ENCODE measurements around the gene POGK.
"Not testable (repeated sequence)": the region's sequence is repeated elsewhere in the genome, so short reads cannot be mapped to it uniquely, and the experiment has no call there.

The POGK gene

DNA sequence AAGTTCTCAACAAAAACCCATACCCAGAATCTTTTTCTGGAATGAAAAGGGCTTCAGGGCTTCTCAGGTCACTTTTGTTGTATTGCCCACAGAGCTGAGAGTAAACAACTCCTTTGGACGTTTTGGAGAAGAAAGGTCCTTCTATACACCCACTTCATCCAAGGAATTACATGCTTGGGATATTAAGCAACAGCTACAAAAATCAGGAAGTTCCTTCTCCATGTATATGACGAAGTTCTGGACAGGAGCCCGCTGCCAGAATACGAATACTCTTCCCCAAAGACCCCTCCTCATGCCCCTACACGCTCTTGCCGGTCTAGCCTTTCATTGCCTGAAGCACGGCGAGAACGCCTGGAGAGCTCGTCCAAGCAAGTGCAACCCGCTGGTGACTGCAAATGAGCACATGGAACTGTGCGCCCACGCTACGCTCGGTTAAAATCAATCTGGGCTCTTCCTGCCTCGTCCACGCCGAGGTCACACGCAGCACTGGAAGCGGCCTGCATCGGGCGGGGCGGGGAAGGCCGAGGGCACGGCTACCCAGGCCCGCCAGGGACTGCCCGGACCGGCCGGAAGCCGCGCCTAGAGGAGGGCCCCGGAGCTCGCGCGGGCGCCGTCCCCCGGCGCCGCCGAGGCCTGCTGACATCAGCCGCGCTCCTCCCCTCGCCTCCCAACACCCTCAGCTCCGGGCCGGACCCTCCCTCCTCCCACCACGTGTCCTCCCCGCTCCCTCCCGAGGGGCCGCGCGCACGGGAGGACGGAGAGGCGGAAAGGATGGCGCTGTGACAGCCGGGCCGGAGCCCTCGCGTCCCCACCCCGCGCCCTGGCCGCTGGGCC is at the start of gene POGK:
Gene POGK (plus strand): TSS at position 710 of the 834 bp plus-strand sequence. CDS start 1,482 bp downstream, outside the sequence.
- peak; percentile 89 for DNase-seq (ENCODE audit: low read depth)

GRCh38 chr1:166796620-166797236 is 42.5 kb upstream of the POGK start:
- no peak for DNase-seq (ENCODE audit: low read depth)

- no peak for DNase-seq (ENCODE audit: low read depth)
These were observed 30.3 kb upstream of the POGK start for GRCh38 chr1:166808952-166809351.

DNA sequence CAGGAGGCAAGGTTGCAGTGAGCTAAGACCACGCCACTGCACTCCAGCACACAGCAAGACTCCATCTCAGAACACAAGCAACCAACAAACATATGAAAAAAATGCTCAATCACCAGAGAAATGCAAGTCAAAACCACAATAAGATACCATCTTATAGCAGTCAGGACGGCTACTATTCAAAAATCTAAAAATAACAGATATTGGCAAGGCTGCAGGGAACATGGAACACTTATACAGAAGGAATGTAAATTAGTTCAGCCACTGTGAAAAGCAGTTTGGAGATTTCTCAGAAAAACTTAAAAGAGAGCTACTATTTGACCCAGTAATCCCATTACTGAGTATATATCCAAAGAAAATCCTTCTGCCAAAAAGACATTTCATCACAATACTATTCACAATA is 27.6 kb upstream of the POGK start:
- DNase-seq (ENCODE audit: low read depth), result no peak

- no peak for DNase-seq (ENCODE audit: low read depth)
These were observed 25.6 kb upstream of the POGK start for GRCh38 chr1:166813508-166814223.

- no peak for DNase-seq (ENCODE audit: low read depth)
These were observed 24.7 kb upstream of the POGK start for GRCh38 chr1:166814611-166815010.

DNA sequence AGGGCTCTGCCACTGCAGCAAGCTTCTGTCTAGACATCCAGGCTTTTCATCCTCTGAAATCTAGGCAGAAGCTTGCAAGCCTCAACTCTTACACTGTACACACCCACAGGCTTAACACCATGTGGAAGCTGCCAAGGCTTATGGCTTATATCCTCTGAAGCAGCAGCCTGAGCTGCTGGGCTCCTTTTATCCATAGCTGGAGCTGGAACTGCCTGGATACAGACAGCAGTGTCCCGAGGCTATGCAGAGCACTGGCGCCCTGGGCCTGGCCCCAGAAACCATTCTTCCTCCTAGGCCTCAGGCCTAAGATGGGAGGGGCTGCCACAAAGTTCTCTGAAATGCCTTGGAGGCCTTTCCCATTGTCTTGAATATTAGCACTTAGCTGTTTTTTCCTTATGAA is 19.3 kb upstream of the POGK start:
- no peak for DNase-seq (ENCODE audit: low read depth)

DNA sequence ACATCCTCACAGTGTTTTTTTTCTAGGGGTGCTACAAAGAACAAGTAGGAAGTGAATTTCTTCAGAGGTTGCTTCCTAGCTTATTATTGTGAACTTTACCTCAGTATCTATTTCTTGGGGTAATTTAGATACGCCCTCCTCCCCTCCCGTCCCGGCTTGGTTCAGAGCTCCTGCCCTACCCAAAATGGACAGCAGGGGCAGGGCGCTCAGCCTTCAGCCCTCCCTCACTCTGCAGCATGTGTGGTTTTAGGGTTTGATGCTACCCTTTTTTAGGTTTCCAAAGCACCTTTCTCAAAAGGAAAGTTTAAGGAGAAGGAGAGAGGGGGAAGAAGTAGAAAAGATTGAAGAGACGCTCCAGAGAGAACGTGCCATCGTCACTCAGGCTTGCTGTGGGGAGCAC is 16.9 kb upstream of the POGK start:
- no peak for DNase-seq (ENCODE audit: low read depth)

- no peak for DNase-seq (ENCODE audit: low read depth)
These were observed 11.8 kb upstream of the POGK start for GRCh38 chr1:166827426-166827825.

DNA sequence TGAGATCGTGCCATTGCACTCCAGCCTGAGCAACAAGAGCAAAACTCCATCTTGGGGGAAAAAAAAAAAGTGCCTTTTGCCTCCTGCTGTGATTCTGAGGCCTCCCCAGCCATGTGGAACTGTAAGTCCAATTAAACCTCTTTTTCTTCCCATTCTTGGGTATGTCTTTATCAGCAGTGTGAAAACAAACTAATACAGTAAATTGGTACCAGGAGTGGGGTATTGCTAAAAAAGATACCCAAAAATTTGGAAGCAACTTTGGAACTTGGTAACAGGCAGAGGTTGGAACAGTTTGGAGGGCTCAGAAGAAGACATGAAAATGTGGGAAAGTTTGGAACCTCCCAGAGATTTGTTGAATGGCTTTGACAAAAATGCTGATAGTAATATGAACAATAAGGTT is 9.5 kb upstream of the POGK start:
- DNase-seq (ENCODE audit: low read depth), result not testable (repeated sequence)

DNA sequence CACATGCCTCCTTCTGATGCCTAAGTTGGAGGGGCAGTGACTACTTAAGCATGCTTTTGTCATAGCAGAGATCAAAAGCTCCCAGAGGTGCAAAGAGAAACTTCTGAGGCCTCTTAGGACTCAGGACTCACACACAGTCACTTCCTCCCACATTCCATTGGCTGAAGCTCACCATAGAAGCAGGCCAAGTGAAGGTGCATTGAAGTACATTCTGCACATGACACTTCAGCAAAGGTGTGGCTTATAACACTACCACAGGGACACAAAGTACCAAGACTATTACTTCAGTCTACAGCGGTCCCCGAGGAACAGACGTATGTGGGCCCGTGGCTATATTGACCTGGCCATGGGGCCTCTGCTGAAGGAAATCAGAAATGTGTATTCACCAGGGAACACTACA is 2.5 kb upstream of the POGK start:
- no peak for DNase-seq (ENCODE audit: low read depth)

GRCh38 chr1:166839600-166840308 is 479 bp downstream of the POGK start:
- no peak for DNase-seq (ENCODE audit: low read depth)

DNA sequence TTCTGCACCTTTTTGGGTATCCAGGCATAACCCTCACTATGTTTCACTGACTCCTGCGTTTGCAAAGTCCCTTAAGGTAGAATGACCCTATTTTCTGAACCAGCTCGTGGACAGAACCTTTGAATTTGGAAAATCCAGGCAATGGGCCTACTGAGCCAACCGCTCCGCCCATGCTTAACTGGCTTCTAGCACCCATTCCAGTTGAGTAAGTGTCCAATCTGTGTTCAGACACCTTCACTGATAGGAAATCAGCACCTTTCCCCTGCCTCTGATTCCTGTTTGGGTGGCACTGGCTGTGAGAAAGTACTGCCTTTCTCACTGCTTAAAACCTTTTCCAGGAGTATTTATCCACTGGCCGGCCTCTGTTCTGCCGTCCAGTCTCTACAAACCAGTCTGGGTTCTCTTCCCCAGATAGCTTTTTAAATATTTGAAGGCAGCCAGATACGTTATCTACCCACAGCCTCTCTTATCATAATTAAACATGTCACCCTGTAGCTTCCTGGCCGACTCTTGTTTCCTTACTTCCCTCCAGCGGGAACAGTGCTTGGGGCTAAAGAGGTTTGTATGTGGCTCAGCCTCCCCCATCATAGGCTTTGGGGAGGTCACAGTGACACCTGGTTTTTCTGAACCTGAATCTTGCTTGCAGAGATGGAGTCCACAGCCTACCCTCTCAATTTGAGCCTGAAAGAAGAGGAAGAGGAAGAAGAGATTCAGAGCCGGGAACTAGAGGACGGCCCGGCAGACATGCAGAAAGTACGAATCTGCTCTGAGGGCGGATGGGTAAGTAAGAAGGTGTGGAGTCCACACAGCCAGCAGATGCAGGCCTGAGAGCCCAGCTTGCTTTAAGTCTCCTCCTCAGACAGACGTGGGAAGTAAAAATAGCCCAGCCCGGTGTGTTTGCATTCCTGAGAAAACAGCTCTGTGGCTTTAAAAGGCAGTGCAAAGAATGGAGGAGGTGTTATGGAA is 1.3 kb downstream of the POGK start:
- DNase-seq (ENCODE audit: low read depth), result peak; percentile 97

- no peak for DNase-seq (ENCODE audit: low read depth)
These were observed 4.0 kb downstream of the POGK start for GRCh38 chr1:166843322-166843721.

DNA sequence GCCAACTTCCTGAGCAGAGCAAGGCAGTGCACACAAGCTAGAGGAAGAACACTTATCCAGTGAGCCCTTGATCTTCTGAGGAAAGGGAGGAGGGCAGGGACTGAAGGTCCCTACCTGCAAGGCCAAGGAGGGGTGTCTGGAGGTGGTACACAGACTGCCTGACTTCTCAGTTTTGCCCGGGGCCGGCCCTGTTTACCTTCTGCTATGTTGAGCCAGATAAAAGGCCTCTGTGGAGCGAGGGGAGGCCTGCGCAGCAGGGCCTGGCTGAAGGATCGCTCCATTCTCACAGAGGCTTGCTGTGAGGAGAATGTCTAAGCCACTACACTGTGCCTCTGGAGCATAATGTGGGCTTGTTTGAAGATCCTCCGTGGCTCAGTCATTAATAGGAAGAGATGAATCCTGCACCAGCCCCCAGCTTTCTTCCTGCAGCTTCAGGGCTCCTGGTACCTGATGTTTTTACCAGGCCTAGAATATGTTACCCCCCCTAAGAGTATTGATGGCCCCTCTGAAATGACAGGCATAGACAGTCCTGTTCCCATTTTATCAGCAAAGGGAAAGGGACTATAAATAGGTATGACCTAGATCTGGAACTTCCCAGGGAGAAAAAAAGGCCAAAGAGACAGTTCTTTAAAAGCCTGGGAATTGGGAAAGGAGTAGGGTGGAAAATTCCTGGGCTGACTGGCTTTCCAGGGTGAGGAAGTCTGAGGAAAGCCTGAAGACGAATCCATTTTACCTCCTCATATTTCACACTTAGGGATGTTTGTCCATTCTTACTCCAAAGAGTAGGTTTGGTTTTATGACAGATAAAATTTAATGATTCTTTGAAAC is 4.7 kb downstream of the POGK start:
- no peak for DNase-seq (ENCODE audit: low read depth)

DNA sequence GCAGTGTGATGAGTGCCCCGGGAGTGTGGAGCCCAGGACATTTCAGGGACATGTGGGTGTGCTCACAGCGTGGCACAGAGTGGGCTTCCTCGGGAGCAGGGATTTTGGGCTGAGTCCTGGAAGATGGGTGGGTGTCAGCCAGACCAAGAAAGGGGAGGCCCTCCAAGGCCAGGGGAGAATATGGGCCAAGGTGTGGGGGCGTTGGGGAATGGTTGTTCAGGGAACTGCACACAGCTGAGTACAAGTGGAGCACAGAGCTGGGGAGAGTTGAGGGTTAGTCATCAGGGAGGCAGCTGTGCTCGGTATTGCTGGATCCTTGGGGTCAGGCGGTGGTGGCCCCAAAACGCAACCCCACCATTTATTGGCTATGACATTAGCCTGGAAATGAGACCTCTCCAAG is 5.5 kb downstream of the POGK start:
- DNase-seq (ENCODE audit: low read depth), result no peak

DNA sequence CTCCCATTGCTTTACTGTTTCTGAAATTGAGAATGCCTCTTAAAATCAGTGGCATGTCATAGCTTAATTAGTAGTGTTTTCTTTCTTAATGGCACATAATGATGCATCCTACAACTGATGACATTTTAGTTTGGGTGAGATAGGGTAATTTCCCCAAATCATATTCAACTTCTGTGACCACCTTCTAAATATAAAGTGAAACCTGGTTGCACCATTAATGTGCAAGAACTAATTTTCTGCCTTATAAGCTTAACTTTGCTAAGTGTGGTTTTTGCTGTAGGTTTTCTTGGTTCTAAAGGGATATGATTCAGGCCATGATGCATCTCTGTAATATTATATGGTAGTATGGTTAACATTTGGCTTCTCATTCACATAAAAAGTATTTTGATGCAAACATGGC is 8.9 kb downstream of the POGK start:
- no peak for DNase-seq (ENCODE audit: low read depth)

GRCh38 chr1:166849135-166849534 is 9.9 kb downstream of the POGK start:
- DNase-seq (ENCODE audit: low read depth), result no peak

- DNase-seq (ENCODE audit: low read depth), result no peak
These were observed 13.6 kb downstream of the POGK start for GRCh38 chr1:166852918-166853317.

DNA sequence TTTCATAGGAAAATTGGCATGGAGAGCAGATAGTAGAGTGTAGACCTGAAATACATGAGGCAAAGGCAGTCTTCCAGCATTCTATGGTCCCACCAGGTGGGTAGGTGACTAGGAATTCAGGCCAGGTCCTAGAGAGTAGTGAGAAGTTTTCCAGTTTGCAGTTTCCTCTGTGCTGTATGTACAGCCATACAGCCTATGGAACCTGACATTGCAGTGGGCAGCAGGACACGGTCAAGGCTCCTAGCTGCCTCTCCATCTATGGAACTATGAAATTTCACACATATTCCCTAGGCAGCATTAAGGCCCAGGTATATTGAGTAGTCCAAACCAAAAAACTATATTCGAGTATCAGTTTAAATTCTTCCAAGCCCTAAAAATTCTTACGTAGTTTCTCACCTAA is 16.3 kb downstream of the POGK start:
- DNase-seq (ENCODE audit: low read depth), result no peak
